GM18907 (cell line): ENCODE data around the gene MINDY3.

ENCODE experiments used
- ATAC-seq: cut with Tn5 transposase; IDR thresholded peaks from one replicate; pipeline ENCODE4 v1.9.1; 2021; ENCODE audit warnings: mild to moderate bottlenecking, moderate library complexity; ENCODE audit not compliant: unreplicated experiment

The MINDY3 gene

DNA sequence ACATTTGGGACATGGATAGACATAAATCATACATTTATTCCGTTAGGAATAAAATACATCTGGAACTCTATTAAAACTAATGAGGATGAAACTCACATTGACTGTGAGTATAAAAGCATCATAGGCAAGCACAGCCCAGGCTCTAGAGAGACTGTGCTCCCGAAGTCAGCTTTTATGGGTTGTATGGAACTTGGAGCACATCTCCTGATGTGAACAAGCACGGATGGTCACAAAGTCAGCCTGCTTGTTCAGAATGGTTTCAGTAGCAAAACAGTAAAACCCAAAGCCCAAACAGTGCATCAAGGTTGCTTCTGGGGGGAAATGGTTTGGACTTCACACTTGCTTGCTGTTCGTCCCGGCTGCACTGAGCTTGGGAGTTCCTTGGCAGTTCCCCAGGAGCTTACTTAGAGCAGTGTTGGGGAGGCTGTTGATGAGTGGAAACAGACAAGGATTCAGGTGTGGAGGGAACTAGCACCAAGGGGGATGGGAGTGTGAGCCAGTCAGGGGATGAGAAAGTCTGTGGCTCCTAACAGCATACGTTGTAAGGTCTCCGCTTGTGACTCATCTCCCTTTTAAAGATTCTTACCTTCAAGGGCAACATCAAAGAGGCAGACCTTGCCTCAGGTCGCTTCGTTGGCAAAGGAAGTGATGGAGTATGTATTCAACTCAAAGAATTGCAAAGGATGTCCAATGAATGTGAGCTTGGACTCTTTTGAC is 120.9 kb downstream of the MINDY3 start:
- no peak for ATAC-seq

DNA sequence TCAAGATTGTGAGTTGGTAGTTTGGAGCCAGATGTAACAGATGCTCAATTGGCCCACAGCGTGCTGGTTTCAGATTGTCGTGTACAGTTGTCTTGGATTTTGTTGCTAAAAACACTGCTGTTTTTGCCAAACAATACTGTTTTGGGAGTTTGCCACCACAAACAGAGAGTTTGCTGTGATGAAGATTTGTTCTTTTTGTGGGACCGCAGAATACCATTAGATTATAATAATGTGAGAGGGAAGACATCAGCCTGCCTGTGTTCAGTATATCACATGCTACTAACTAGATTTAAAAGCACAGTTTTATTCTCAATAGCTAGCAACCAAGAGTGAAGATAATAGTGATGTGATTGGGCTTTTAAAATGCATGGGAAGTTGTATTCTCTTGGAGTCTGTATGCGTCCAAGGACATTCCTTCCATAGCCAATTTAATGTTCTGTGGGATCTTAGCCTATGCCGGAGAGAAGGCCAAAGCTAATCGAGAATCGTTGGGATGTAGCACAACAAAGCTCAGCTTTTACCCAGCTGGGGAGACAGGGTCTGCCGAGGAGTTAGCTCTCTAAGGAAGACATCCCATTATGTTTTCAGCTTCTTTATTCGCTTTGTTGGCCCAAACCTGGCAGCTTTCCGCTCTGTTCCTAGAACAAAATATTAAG is 121.9 kb downstream of the MINDY3 start:
- ATAC-seq = no peak

DNA sequence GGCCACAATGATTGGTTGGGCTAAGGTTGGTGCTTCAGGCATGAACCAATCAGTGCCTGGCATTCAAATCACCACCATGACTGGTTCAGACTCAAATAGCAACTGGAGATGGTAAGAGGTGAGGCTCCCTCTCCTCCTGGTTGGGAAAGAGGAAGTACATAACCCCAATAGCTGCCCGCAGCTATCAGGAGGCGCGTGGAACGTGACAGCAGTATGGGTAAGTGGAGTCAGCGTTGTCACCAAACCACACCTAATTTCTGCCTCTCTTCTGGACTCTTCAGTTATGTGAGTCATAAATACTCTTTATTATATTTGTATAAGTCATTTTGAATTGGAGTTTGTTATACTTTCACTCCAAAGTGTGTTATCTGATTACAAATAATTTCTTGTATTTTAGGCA is 122.7 kb downstream of the MINDY3 start:
- ATAC-seq = no peak

DNA sequence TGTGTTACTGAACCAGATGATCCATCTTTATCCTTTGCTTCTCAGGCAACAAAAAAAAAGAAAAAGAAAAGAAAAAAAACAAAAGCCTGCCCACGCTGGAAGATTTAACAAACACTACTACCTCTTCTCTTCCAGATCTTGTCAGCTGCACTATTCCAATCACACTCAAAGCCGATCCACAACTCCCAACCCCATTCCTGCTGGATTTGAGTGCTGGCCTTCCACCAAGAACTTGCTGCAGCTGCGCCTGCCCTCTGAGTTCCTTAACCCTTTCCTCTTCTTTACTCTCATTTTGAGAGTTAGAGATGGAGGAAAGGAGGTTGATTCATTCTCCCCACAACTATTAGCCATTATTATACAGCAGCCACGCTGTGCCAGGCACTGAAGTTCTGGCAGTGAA is 124.5 kb downstream of the MINDY3 start:
- no peak for ATAC-seq

DNA sequence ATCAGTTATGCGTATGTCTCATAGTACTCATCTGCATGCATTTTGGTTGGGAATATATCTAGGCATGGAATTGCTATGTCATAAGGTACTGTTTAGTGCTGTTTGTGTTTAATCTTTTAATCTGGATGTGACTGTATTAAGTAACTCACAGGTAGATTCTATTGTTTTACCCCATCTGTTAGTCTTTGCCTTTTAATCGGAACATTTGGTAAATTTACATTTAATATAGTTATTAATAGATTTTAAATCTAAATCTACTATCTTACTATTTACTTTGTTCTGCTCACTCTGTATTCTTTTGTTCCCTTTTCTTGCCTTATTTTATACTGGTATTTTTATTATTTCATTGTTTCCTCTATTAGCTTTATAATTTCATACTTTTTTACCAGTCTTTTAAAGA is 130.0 kb downstream of the MINDY3 start:
- ATAC-seq = no peak

DNA sequence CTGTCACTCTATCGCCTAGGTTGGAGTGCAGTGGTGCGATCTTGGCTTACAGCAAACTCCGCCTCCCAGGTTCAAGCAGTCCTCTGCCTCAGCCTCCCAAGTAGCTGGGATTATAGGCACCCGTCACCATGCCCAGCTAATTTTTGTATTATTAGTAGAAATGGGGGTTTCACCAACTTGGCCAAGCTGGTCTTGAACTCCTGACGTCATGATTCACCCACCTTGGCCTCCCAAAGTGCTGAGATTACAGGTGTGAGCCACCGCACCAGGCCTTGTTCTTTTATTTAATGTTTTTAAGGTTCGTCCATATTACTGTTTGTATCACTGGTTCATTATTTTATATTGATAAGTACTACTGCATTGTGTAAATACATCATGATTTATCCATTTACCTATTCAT is 130.4 kb downstream of the MINDY3 start:
- ATAC-seq = no peak
